Activated naive CD4-positive, alpha-beta T cell treated with anti-CD3 and anti-CD28 coated beads, Interleukin-2, amount 50 U/mL, for 72 hours (primary cell): Measurements from ENCODE around the gene ZNF426. TPM values are rescaled to one million over a fixed set of nuclear protein-coding genes. Genes with fewer than 3 reads are reported as not detected.
A peak's percentile ranks its signal among the peaks of the same experiment; 100 is the strongest.

ENCODE experiments used
- ATAC-seq, 2 donors: fragments of 150-1000 bp; cut with Tn5 transposase; 2 replicates each; pipeline ENCODE4 v1.10.0; 2021; ENCODE audit warnings: mild to moderate bottlenecking in 2 of 2, moderate library complexity in 2 of 2
- DNase-seq, 2 donors: peaks; one replicate each; pipeline ENCODE4 v3.0.0; 2021 to 2022; ENCODE audit warnings: low spot score in 2 of 2
- H3K27ac Mint-ChIP-seq, 2 donors: one replicate each; pipeline ENCODE4 v1.8.0; 2022; ENCODE audit warnings: mild to moderate bottlenecking in 2 of 2, mixed read lengths in 2 of 2
- H3K36me3 Mint-ChIP-seq, 2 donors: one replicate each; pipeline ENCODE4 v1.8.0; 2022; ENCODE audit warnings: mixed read lengths in 2 of 2
- H3K9me3 Mint-ChIP-seq, 2 donors: one replicate each; pipeline ENCODE4 v1.8.0; 2022; ENCODE audit warnings: mixed read lengths in 2 of 2
- total RNA-seq, 2 donors: library from RNA; stranded (reverse); gene quantifications; one replicate each; pipeline ENCODE4 v1.2.3, GENCODE V29; 2022

Gene ZNF426
- total RNA-seq, 2 donors from 2014 or later = 10.9 to 11.7 TPM

- peaks cover 45 to 65% of the 10 kb centered on the region in 2 donors for H3K9me3 Mint-ChIP-seq
- DNase-seq = no peak
- H3K36me3 Mint-ChIP-seq = peaks cover 89 to 94% of the 10 kb centered on the region in 2 donors
- no peak for ATAC-seq
- no peak overlapping the region for H3K27ac Mint-ChIP-seq
These were observed 9.6 kb downstream of the ZNF426 start for GRCh38 chr19:9528757-9529336.

GRCh38 chr19:9523885-9524474 is 14.5 kb downstream of the ZNF426 start:
- peaks cover 45 to 53% of the 10 kb centered on the region in 2 donors for H3K9me3 Mint-ChIP-seq
- DNase-seq (no peak), ATAC-seq (no peak)
- H3K27ac Mint-ChIP-seq = no peak overlapping the region
- H3K36me3 Mint-ChIP-seq = peaks cover 63 to 78% of the 10 kb centered on the region in 2 donors

DNA sequence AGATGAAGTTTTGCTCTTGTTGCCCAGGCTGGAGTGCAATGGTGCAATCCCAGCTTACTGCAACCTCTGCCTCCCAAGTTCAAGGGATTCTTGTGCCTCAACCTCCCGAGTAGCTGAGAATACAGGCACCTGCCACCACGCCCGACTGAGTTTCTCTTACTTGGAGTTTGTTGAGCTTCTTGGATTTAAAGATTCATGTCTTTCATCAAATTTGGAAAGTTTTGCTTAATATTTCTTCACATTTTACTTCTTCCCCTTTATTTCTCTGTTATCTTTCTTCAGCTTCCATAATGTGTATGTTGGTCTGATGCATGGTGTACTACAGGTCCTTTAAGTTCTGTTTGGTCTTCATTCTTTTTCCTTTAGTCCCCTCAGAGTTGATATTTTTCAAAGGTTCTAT is 31.2 kb downstream of the ZNF426 start:
- H3K9me3 Mint-ChIP-seq = peaks cover 33 to 50% of the 10 kb centered on the region in 2 donors
- peaks cover 30 to 48% of the 10 kb centered on the region in 2 donors for H3K36me3 Mint-ChIP-seq
- H3K27ac Mint-ChIP-seq = no peak overlapping the region

DNA sequence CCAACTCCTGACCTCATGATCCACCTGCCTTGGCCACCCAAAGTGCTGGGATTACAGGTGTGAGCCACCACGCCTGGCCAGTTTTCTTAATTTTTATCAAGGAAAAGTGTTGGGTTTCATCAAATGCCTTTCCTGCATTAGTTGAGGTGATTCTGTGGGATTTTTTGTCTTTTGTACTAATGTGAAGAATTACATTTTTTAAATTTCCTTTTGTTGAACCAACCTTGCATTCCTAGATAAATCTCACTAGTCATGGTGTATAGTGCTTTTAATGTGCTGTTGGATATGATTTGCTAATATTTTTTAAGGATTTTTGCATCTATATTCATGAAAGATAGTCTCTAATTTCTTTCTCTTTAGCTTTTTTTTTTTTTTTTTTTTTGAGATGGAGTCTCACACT is 37.6 kb downstream of the ZNF426 start:
- Mint-ChIP-seq H3K9me3 (peaks cover 27 to 35% of the 10 kb centered on the region in 2 donors), H3K27ac (no peak overlapping the region), H3K36me3 (peaks cover 35 to 39% of the 10 kb centered on the region in 2 donors)
- DNase-seq (no peak), ATAC-seq (no peak)

More for the DNA sequence above, 31.2 kb downstream of the ZNF426 start:
- DNase-seq = no peak
- ATAC-seq = no peak

- ATAC-seq (peak; percentile 64 to 66), DNase-seq (peak in 1 of 2 donors; percentile 7)
- Mint-ChIP-seq H3K36me3 (peaks cover 38 to 43% of the 10 kb centered on the region in 2 donors), H3K9me3 (peaks cover 27 to 31% of the 10 kb centered on the region in 2 donors), H3K27ac (peak within 1 kb of the TSS in 1 of 2 donors; percentile 89)
These were observed 40.1 kb downstream of the ZNF426 start, which contains the start of gene ZNF560 for GRCh38 chr19:9498183-9498902. TSS of gene ZNF560 (minus strand) at chr19:9498616. CDS start at chr19:9475313, 23,303 bp downstream.

DNA sequence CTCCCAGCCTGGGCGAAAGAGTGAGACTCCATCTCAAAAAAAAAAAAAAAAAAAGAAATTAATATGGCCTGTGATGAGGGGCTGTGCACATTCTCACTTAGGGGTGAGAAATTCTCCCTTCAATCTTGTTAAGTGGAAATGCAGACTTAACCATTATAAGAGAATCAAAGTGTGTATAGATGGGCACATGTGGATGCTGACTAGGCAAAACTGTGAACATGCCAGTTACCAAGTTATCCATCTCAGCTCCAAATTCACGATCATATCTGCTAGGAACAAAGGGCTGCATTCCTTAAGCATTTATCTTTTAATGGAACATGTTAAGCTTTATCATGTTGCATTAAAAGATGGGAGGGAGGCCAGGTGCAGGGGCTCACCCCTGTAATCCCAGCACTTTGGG is 44.3 kb downstream of the ZNF426 start:
- ATAC-seq (no peak), DNase-seq (no peak)
- Mint-ChIP-seq H3K36me3 (peaks cover 19 to 36% of the 10 kb centered on the region in 2 donors), H3K27ac (no peak overlapping the region), H3K9me3 (peaks cover 13 to 24% of the 10 kb centered on the region in 2 donors)

GRCh38 chr19:9487016-9487415 is 51.4 kb downstream of the ZNF426 start:
- no peak for ATAC-seq
- Mint-ChIP-seq H3K27ac (no peak overlapping the region), H3K36me3 (peaks cover 22% of the 10 kb centered on the region in 2 donors), H3K9me3 (peaks cover 20 to 25% of the 10 kb centered on the region in 2 donors)
- no peak for DNase-seq

DNA sequence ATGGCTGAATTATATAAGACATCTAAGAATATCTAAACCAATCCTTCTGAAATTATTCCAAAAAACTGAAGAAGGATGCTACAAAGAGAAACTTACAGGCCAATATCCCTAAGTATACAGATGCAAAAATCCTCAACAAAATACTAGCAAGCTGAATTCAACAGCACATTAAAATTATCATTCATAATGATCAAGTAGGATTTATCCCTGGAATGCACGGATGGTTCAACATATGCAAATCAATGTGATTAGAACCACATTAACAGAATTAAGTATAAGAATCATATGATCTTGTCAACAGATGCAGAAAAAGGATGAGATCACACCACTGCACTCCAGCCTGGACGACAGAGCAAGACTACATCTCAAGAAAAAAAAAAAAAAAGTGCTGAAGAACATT is 53.3 kb downstream of the ZNF426 start:
- Mint-ChIP-seq H3K36me3 (peaks cover 26 to 27% of the 10 kb centered on the region in 2 donors), H3K27ac (no peak overlapping the region), H3K9me3 (peaks cover 24 to 28% of the 10 kb centered on the region in 2 donors)
- ATAC-seq (no peak), DNase-seq (no peak)

DNA sequence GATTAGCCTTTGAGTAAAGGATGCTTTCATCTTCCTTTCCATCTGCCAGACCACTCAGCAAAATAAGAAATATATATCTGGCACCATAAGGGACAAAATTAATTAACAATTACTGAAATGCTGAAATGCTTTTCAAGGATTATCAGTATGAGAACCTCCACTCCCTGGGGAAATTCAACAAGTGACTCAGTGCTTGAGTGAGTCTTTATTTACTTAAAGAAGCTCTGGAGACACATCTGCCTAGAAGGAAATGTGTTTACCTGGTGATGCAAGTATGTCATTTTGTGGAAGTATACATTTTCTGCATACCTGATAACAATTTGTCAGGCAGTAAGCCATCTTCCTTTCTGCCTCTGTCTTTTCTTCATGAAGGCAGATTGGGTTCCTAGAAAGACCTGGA is 63.5 kb downstream of the ZNF426 start:
- Mint-ChIP-seq H3K9me3 (peaks cover 39 to 50% of the 10 kb centered on the region in 2 donors), H3K36me3 (peaks cover 26 to 42% of the 10 kb centered on the region in 2 donors)

More for the DNA sequence above, 63.5 kb downstream of the ZNF426 start:
- ATAC-seq (no peak), DNase-seq (no peak)
- no peak overlapping the region for H3K27ac Mint-ChIP-seq

Other genes starting within 250 kb of the ZNF426 start
- 1 to 10 TPM; 6.0 to 8.8 TPM for gene ZNF699, start 228.8 kb downstream of the ZNF426 start, total RNA-seq
- gene ZNF559, start 214.5 kb downstream of the ZNF426 start, total RNA-seq = 1 to 10 TPM; 8.2 to 9.2 TPM
- 1 to 10 TPM in 1 of 2 donors, under 1 TPM in 1; 0.41 to 1.2 TPM for gene ZNF177, start 175.6 kb downstream of the ZNF426 start, total RNA-seq
- 10 to 100 TPM; 27.7 to 31.9 TPM for gene ZNF266, start 103.1 kb downstream of the ZNF426 start, total RNA-seq
- under 1 TPM in 1 of 2 donors, not detected in 1; 0.27 TPM for gene ZNF560, start 40.0 kb downstream of the ZNF426 start, total RNA-seq
- 10 to 100 TPM; 68.6 to 87.1 TPM for gene ZNF121, start 45.9 kb upstream of the ZNF426 start, total RNA-seq
- 10 to 100 TPM; 28.6 to 49.1 TPM for gene ZNF561, start 82.6 kb upstream of the ZNF426 start, total RNA-seq
- 10 to 100 TPM; 24.2 to 73.4 TPM for gene ZNF562, start 136.5 kb upstream of the ZNF426 start, total RNA-seq
- 1 to 10 TPM; 5.2 to 5.8 TPM for gene ZNF846, start 230.1 kb upstream of the ZNF426 start, total RNA-seq